Measurements from ENCODE around the gene ZRANB1. TPM values are rescaled to one million over a fixed set of nuclear protein-coding genes. Genes with fewer than 3 reads are reported as not detected.

The ZRANB1 gene
- total and polyA plus RNA-seq, 2 of the 4 experiments (the other 2 are of a cell fraction), result 11.2 to 24.7 TPM

DNA sequence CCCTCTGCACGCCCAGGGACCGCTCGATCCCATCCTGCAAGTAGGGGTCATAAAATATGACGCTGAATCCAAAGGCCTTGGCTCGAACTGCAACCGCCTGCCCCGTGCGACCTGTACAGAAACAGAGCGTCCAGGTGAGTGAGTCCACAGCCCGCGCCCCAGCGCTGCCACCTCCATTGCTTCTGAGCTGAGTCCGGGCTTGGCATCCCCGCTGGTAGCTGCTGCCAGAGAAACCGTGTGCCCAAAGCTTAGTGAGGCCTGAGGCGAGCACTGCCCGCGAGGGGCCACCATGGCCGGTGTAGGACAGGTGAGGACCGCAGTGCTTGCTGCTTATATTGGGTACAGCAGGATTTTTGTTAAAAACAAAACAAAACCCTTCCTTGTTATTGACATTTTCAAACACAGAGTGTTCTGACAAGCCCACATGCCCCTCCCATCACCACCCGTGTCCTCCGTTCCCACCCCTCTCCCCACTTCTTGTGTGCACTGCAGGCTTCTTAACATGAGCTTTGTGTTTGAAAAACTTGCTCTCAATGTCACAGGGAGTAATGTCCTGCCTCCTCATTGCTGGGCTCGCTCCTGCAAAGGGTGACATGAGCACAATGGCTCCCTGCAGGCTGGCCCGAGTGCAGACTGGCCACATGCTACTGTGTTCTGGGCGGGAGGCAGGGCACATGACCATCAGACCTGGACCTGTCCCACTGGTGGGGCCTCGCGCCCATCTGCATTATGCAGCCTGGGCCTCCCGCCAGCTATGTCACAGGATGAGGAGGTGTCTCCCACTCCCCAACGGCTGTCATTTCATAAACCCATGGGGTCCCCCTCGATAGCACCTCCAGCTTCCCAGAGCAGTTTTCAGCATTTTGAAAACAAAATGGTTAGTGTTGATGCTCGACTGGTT is 52.9 kb downstream of the ZRANB1 start (continued):
- TF ChIP-seq, protein P1, sequence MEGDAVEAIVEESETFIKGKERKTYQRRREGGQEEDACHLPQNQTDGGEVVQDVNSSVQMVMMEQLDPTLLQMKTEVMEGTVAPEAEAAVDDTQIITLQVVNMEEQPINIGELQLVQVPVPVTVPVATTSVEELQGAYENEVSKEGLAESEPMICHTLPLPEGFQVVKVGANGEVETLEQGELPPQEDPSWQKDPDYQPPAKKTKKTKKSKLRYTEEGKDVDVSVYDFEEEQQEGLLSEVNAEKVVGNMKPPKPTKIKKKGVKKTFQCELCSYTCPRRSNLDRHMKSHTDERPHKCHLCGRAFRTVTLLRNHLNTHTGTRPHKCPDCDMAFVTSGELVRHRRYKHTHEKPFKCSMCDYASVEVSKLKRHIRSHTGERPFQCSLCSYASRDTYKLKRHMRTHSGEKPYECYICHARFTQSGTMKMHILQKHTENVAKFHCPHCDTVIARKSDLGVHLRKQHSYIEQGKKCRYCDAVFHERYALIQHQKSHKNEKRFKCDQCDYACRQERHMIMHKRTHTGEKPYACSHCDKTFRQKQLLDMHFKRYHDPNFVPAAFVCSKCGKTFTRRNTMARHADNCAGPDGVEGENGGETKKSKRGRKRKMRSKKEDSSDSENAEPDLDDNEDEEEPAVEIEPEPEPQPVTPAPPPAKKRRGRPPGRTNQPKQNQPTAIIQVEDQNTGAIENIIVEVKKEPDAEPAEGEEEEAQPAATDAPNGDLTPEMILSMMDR (conservative IDR thresholded peaks at IDR 0.05; ENCODE audit: low read depth, low read length), result no peak

DNA sequence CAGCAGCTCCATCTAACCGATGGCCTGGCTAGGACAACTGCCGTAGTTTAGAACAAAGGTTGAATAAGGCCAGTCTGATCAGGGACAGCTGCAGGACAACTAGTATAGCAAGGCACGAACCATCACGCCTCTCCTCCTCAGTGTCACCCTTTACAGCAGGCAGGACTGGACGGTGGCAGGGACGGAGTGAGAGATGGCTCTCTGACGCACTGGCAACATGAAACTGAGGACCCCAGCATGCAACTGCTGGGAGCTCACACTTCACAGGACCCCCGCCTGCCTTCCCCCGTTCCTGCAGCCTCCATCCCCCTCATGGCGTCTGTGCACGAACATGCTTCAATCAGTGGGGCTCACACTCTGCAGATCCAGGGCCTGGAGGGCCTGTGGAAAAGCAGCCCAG is 53.7 kb downstream of the ZRANB1 start:
- Histone ChIP-seq H3K14ac (replicated peaks; ENCODE audit: low read depth, low read length) (no peak overlapping the region), H3K9me3 (ENCODE audit: control insufficient read depth, insufficient read depth, low read length) (no peaks in the 10 kb centered on the region), H4K8ac (ENCODE audit: low read depth in 2 of 2, low read length in 2 of 2) (no peak overlapping the region), H4K91ac (ENCODE audit: insufficient read depth, low read depth, low read length) (no peak overlapping the region), H3K27ac (ENCODE audit: insufficient read depth, low read length) (no peak overlapping the region), H2BK20ac (ENCODE audit: low read depth, low read length) (no peak overlapping the region), H4K20me1 (ENCODE audit: insufficient read depth, low read length) (peaks cover 39% of the 10 kb centered on the region), H3K23ac (ENCODE audit: low read depth, low read length) (no peak overlapping the region), H2AFZ (replicated peaks; ENCODE audit: low read length, poor library complexity) (no peak overlapping the region), H3K4ac (ENCODE audit: low read depth, low read length) (no peak overlapping the region), H3K4me2 (ENCODE audit: low read depth, low read length) (no peak overlapping the region), H3K9me1 (ENCODE audit: insufficient read depth, low read length) (peaks cover 12% of the 10 kb centered on the region), H3K79me1 (ENCODE audit: low read depth in 1 of 2, low read length in 2 of 2) (peaks cover 13 to 64% of the 10 kb centered on the region in 2 experiments; a peak in 3 of 4 replicates), H4K5ac (ENCODE audit: low read depth, low read length) (no peak overlapping the region), H3K56ac (ENCODE audit: extremely low read depth, insufficient read depth, low read length) (no peak overlapping the region), H2BK15ac (ENCODE audit: low read depth, low read length) (no peak overlapping the region), H3K27me3 (ENCODE audit: control insufficient read depth, insufficient read depth, low read length) (no peaks in the 10 kb centered on the region), H2BK5ac (ENCODE audit: low read depth, low read length, poor library complexity, severe bottlenecking) (no peak overlapping the region), H3K18ac (ENCODE audit: low read depth, low read length) (no peak overlapping the region), H3K9ac (ENCODE audit: low read depth, low read length) (no peak overlapping the region), H3K4me1 (ENCODE audit: control insufficient read depth, insufficient read depth, low read length) (peaks cover 18% of the 10 kb centered on the region), H3K4me3 (ENCODE audit: insufficient read depth, low read depth, low read length) (no peak overlapping the region), H2AK5ac (ENCODE audit: low read depth, low read length) (no peak overlapping the region), H2AK9ac (replicated peaks; ENCODE audit: low read depth, low read length, poor library complexity) (no peak overlapping the region), H3K36me3 (ENCODE audit: control insufficient read depth, insufficient read depth, low read length) (peaks cover 80% of the 10 kb centered on the region), H2BK120ac (ENCODE audit: low read depth, low read length) (no peak overlapping the region)
- in situ Hi-C loops (cut with MboI; ENCODE audit: low sequenced_read_pairs), result loop anchor here (25.0 kb wide), 1 partner anchor 458 kb away; no protein-coding TSS in a partner anchor
- no TSS peak for BruUV-seq (replicated peaks)
- POLR2A ChIA-PET (ENCODE audit: unreplicated experiment), result no interaction called here
- ATAC-seq (ENCODE audit: low read depth), result no peak
- CTCF ChIA-PET, result no interaction called here
- DNase-seq, result no peak
- WGBS, 2 experiments (ENCODE audit: extremely low coverage in 2 of 2, insufficient read length in 1 of 2), result 100% methylated on average over 3 of the region's 11 CpGs; no CpG with 5 or more reads in 1 of the 2 experiments
- intact Hi-C loops (cut with micrococcal nuclease), result loop anchor here (5.0 to 10.0 kb wide), 2 partner anchors 162 to 719 kb away; partner anchors contain the start of gene EDRF1
- dilution Hi-C loops (cut with HindIII; ENCODE audit: low sequenced_read_pairs, unreplicated experiment), result no loop called here
- TF ChIP-seq CHD1 (IDR thresholded peaks at IDR 0.05; ENCODE audit: low read depth, low read length) (no peak), MXI1 (IDR thresholded peaks at IDR 0.05; ENCODE audit: borderline replicate concordance, low read depth, low read length) (no peak), FOS (IDR thresholded peaks at IDR 0.05; ENCODE audit: low read depth, low read length) (no peak), SMC3 (IDR thresholded peaks at IDR 0.05; ENCODE audit: low read depth, low read length) (no peak), CEBPB (IDR thresholded peaks at IDR 0.05; ENCODE audit: low read depth, low read length) (no peak), RAD21 (IDR thresholded peaks at IDR 0.05; ENCODE audit: low read length) (no peak), RFX5 (IDR thresholded peaks at IDR 0.05; ENCODE audit: low read depth, low read length) (no peak)
- TF ChIP-seq, protein P2, sequence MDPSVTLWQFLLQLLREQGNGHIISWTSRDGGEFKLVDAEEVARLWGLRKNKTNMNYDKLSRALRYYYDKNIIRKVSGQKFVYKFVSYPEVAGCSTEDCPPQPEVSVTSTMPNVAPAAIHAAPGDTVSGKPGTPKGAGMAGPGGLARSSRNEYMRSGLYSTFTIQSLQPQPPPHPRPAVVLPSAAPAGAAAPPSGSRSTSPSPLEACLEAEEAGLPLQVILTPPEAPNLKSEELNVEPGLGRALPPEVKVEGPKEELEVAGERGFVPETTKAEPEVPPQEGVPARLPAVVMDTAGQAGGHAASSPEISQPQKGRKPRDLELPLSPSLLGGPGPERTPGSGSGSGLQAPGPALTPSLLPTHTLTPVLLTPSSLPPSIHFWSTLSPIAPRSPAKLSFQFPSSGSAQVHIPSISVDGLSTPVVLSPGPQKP (IDR thresholded peaks at IDR 0.05; ENCODE audit: borderline replicate concordance, low read depth, low read length), result no peak
- TF ChIP-seq, protein P3, sequence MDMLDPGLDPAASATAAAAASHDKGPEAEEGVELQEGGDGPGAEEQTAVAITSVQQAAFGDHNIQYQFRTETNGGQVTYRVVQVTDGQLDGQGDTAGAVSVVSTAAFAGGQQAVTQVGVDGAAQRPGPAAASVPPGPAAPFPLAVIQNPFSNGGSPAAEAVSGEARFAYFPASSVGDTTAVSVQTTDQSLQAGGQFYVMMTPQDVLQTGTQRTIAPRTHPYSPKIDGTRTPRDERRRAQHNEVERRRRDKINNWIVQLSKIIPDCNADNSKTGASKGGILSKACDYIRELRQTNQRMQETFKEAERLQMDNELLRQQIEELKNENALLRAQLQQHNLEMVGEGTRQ (IDR thresholded peaks at IDR 0.05; ENCODE audit: low read depth, low read length), result no peak

All from IMR-90 (cell line).